ENCODE data around the gene GABPA. TPM values are rescaled to one million over a fixed set of nuclear protein-coding genes. Genes with fewer than 3 reads are reported as not detected.

Gene GABPA
- total RNA-seq, result 18.1 and 18.9 TPM in 2 replicates

GRCh38 chr21:25734904-25735645, at the start of gene GABPA, which contains the start of gene ATP5PF:
Gene GABPA (plus strand): TSS chr21:25734972. CDS start chr21:25741599, 6,627 bp downstream.
Gene ATP5PF (minus strand): TSS chr21:25734904. CDS start chr21:25729794, 5,110 bp downstream.

Other genes with a start within 250 kb of the GABPA start
- 17.8 and 22.8 TPM in 2 replicates for gene MRPL39, start 127.5 kb upstream of the GABPA start, total RNA-seq
- 0.39 TPM in 1 of 2 replicates, not detected in the other for gene JAM2, start 95.7 kb upstream of the GABPA start, total RNA-seq
- 43.6 and 44.4 TPM in 2 replicates for gene ATP5PF, start 68 bp upstream of the GABPA start, total RNA-seq